Panc1 (cell line): ENCODE results near the gene FTO.

Source experiments
- POLR2AphosphoS5 ChIP-seq: IDR thresholded peaks from 2 replicates; pipeline ENCODE4 v1.6.1; 2012; ENCODE audit warnings: mild to moderate bottlenecking, low read depth, low read length, moderate library complexity
- TF ChIP-seq, protein P1 (sequence below): fragments of 450-650 bp; IDR thresholded peaks from 2 replicates; pipeline ENCODE4 v1.5.1; 2017; ENCODE audit warnings: mild to moderate bottlenecking

DNA sequence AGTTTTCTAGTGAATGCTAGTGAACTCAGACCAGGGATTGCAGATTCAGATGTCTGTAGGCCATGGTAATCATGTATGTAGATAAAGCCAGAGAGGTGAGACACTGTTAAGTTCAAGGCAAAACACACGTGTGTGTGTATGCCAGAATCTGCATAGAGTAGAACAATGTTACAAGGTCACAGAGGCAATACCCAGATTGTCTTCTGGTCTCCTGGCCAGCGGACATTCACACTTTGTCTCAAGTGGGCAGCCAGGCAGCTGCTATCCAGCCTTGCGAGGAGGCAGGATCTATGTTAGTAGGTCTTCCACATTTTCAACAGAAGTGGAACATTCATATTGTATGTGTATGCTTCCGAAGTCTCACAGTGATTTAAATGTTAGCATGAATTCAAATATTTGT lies 244.4 kb downstream of the FTO start:
- TF ChIP-seq, protein P1, sequence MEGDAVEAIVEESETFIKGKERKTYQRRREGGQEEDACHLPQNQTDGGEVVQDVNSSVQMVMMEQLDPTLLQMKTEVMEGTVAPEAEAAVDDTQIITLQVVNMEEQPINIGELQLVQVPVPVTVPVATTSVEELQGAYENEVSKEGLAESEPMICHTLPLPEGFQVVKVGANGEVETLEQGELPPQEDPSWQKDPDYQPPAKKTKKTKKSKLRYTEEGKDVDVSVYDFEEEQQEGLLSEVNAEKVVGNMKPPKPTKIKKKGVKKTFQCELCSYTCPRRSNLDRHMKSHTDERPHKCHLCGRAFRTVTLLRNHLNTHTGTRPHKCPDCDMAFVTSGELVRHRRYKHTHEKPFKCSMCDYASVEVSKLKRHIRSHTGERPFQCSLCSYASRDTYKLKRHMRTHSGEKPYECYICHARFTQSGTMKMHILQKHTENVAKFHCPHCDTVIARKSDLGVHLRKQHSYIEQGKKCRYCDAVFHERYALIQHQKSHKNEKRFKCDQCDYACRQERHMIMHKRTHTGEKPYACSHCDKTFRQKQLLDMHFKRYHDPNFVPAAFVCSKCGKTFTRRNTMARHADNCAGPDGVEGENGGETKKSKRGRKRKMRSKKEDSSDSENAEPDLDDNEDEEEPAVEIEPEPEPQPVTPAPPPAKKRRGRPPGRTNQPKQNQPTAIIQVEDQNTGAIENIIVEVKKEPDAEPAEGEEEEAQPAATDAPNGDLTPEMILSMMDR, result no peak
- no peak for TF ChIP-seq POLR2AphosphoS5
